CD4-positive, alpha-beta T cell treated with Interleukin-1 beta for 1 hour (primary cell): Measurements from ENCODE around the gene CDK16.
"Not testable (repeated sequence)": the region's sequence is repeated elsewhere in the genome, so short reads cannot be mapped to it uniquely, and the experiment has no call there.

Experiments used
- DNase-seq, 2 donors: peaks; one replicate each; pipeline ENCODE4 v3.0.0-alpha.2; 2020 to 2022

The CDK16 gene

GRCh38 chrX:47257620-47258019 lies 39.1 kb downstream of the CDK16 start:
- not testable (repeated sequence) for DNase-seq

- no peak for DNase-seq
These were observed 46.1 kb downstream of the CDK16 start for GRCh38 chrX:47264483-47265173.

DNA sequence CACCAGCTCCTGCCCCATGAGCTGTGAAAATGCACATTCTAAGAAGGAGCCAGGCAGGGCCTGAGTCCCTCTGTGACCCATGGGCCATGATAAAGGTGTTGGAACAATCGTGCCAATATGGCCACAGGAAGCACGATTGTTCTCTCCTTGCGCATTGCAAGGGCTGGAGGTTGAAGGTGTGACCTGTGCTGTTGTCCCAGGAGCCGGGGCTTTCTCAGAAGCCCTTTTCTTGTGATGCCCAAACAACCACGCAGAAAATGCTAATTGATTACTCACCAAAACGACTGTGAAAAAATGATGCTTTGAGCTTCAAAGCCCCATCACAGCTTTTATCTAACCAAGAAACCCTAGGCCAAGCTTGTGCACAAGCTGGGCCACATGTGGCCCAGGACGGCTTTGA lies 48.2 kb downstream of the CDK16 start:
- no peak for DNase-seq

GRCh38 chrX:47272013-47272408 lies 53.5 kb downstream of the CDK16 start:
- no peak for DNase-seq

- no peak for DNase-seq
These were observed 54.7 kb downstream of the CDK16 start for GRCh38 chrX:47273011-47273730.

DNA sequence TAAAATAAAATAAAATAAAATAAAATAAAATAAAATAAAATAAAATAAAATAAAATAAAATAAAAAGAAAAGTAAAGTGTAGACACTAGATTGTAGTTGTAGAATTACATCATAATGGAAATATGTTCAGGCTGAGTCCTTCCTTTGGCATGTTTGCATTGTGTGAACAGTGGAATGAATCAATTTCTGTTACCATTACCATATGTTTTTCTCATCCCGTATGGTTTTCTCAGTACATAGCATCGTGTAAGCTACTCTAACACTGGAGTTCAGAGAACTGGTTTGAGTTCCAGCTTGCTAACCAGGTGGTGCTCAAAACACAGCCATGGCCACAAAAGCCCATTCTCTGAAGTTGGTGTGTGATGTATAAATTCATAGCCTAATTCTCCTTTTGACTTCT lies 60.2 kb downstream of the CDK16 start:
- DNase-seq = no peak
